ENCODE measurements around the gene VPS26B. TPM values are rescaled to one million over a fixed set of nuclear protein-coding genes. Genes with fewer than 3 reads are reported as not detected.
"Not testable (repeated sequence)": the region's sequence is repeated elsewhere in the genome, so short reads cannot be mapped to it uniquely, and the experiment has no call there.

Gene VPS26B
- total and polyA plus RNA-seq, 2 experiments from 2014 or later = 27.4 to 36.9 TPM

DNA sequence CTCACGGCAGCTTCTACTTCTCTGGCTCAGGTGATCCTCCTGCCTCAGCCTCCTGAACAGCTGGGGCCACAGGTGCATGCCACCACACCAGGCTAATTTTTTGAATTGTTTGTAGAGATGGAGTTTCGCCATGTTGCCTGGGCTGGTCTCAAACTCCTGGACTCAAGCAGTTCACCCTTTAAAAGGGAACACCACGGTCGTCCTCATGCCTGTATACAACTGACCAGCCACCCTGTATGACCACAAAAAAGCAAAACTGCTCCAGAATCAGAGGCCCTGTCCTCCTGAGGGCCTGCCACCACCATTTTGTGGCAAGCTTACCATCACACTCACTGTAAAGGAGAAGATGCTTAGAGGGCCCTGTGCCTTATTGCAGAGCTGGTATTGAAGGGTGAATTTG lies 53.9 kb downstream of the VPS26B start:
- Histone ChIP-seq H3K9me2 (ENCODE audit: insufficient read depth) (no peaks in the 10 kb centered on the region), H3K9ac (no peak overlapping the region), H3K4me3 (no peak overlapping the region), H3K36me3 (ENCODE audit: low read depth) (no peaks in the 10 kb centered on the region), H3F3A (ENCODE audit: insufficient read depth) (no peaks in the 10 kb centered on the region), H3K27me3 (replicated peaks; ENCODE audit: insufficient read depth) (peaks cover 67% of the 10 kb centered on the region), H3K4me2 (ENCODE audit: unreplicated experiment) (no peak overlapping the region), H4K20me1 (ENCODE audit: insufficient read depth) (no peaks in the 10 kb centered on the region), H3K27ac (no peak overlapping the region), H3K9me3 (ENCODE audit: low read depth) (no peaks in the 10 kb centered on the region), H2AFZ (no peak overlapping the region), H3K79me2 (ENCODE audit: insufficient read depth) (no peaks in the 10 kb centered on the region), H3K4me1 (ENCODE audit: insufficient read depth) (no peaks in the 10 kb centered on the region)
- no peak for TF ChIP-seq EZH2phosphoT487 (IDR thresholded peaks at IDR 0.05; ENCODE audit: insufficient read depth, low read depth)
- TF ChIP-seq EZH2 (IDR thresholded peaks at IDR 0.05; ENCODE audit: insufficient read depth, poor library complexity, severe bottlenecking) = no peak
- DNase-seq = no peak
- WGBS, 2 experiments (ENCODE audit: low coverage in 1 of 2, low lambda C conversion rate in 2 of 2, missing lambda C conversion rate in 2 of 2) = 74 to 87% methylated on average over 4 of the region's 4 CpGs
- in situ Hi-C loops (cut with MboI) = no loop called here

DNA sequence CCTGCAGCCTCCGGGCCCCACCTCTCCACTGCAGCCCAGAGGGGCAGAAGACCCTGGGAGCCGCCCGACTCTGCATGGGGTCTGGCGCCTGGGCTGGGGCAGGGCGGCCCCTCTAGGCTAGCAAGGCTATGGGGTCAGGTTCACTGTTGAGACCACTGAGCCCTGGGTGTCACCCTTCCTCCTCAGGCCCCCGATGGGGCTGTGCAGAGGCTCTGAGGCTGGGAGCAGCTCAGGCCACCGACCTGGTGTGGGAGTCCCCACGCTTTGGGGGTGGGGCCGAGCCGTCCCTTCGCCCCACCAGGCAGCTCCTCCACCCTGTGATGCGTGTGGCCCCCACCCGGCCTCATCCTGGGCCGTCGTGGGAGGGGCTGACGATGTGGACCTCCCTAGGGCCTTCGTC lies 57.2 kb downstream of the VPS26B start:
- H2AFZ ChIP-seq; DNase-seq; H3K36me3 ChIP-seq (ENCODE audit: low read depth); H4K20me1 ChIP-seq (ENCODE audit: insufficient read depth); H3K4me2 ChIP-seq (ENCODE audit: unreplicated experiment); H3F3A ChIP-seq (ENCODE audit: insufficient read depth); H3K4me3 ChIP-seq; in situ Hi-C loops (cut with MboI); H3K4me1 ChIP-seq (ENCODE audit: insufficient read depth); H3K9me2 ChIP-seq (ENCODE audit: insufficient read depth); H3K27ac ChIP-seq; H3K9ac ChIP-seq; H3K9me3 ChIP-seq (ENCODE audit: low read depth); H3K79me2 ChIP-seq (ENCODE audit: insufficient read depth): not testable (repeated sequence)
- 59 to 100% methylated on average over 1 to 16 of the region's 17 CpGs for WGBS, 2 experiments (ENCODE audit: low coverage in 1 of 2, low lambda C conversion rate in 2 of 2, missing lambda C conversion rate in 2 of 2)
- peaks cover 34% of the 10 kb centered on the region for H3K27me3 ChIP-seq (replicated peaks; ENCODE audit: insufficient read depth)

DNA sequence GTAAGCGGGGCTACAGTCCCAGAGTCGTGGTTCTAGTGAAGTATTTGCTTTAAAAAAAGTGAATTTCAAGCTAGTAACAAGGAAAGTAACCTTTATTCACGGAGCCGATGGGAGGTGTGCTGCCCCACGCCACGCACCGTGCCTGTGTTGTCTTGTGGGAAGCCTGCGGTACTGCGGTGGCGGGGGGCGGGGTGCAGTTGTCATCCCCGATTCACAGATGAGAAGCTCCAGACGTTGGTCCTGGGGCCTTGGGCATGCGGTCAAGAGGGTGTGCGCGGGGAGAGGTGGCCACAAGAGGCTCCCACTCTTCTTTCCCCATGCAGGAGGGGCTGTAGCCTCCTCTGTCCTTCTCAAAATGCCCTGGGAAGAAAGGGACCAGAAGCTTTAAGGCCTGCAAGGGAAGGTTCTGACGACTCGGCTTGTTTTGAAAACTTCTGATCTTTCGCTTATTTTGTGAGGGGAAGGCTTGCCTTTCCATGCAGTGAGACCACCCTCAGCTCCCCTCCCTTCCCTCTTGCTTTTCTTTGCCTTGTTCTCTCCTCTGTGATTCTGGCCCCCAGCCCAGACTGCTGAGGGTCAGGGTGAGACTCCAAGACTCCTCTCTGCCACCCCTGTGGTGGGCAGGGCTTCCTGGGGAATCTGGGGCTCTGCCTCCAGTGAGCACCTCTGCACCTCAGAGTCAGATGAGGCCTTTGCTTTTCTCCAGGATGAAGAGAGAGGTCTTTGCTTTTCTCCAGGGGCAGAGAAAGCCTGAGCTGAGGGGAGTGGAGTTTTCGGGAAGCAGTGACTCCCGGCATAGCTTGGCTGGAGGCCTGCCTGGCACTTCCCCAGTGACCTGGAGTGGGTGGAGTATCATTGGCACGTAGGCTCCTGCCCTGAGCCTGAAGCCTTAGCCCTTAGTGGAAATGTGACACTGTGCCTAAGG lies 57.9 kb downstream of the VPS26B start:
- TF ChIP-seq EZH2 (IDR thresholded peaks at IDR 0.05; ENCODE audit: insufficient read depth, poor library complexity, severe bottlenecking) (no peak), EZH2phosphoT487 (IDR thresholded peaks at IDR 0.05; ENCODE audit: insufficient read depth, low read depth) (no peak)
- H3K4me2 ChIP-seq (ENCODE audit: unreplicated experiment) = no peak overlapping the region
- no peak overlapping the region for H3K9ac ChIP-seq
- no peaks in the 10 kb centered on the region for H4K20me1 ChIP-seq (ENCODE audit: insufficient read depth)
- H2AFZ ChIP-seq = no peak overlapping the region
- no peaks in the 10 kb centered on the region for H3K4me1 ChIP-seq (ENCODE audit: insufficient read depth)
- peaks cover 28% of the 10 kb centered on the region for H3K27me3 ChIP-seq (replicated peaks; ENCODE audit: insufficient read depth)
- H3K9me2 ChIP-seq (ENCODE audit: insufficient read depth) = no peaks in the 10 kb centered on the region
- DNase-seq = no peak
- 66 to 67% methylated on average over 19 to 22 of the region's 22 CpGs for WGBS, 2 experiments (ENCODE audit: low coverage in 1 of 2, low lambda C conversion rate in 2 of 2, missing lambda C conversion rate in 2 of 2)
- H3F3A ChIP-seq (ENCODE audit: insufficient read depth) = no peaks in the 10 kb centered on the region
- H3K36me3 ChIP-seq (ENCODE audit: low read depth) = no peaks in the 10 kb centered on the region
- H3K79me2 ChIP-seq (ENCODE audit: insufficient read depth) = no peaks in the 10 kb centered on the region
- in situ Hi-C loops (cut with MboI) = no loop called here
- H3K9me3 ChIP-seq (ENCODE audit: low read depth) = no peaks in the 10 kb centered on the region
- H3K4me3 ChIP-seq = no peak overlapping the region
- no peak overlapping the region for H3K27ac ChIP-seq

DNA sequence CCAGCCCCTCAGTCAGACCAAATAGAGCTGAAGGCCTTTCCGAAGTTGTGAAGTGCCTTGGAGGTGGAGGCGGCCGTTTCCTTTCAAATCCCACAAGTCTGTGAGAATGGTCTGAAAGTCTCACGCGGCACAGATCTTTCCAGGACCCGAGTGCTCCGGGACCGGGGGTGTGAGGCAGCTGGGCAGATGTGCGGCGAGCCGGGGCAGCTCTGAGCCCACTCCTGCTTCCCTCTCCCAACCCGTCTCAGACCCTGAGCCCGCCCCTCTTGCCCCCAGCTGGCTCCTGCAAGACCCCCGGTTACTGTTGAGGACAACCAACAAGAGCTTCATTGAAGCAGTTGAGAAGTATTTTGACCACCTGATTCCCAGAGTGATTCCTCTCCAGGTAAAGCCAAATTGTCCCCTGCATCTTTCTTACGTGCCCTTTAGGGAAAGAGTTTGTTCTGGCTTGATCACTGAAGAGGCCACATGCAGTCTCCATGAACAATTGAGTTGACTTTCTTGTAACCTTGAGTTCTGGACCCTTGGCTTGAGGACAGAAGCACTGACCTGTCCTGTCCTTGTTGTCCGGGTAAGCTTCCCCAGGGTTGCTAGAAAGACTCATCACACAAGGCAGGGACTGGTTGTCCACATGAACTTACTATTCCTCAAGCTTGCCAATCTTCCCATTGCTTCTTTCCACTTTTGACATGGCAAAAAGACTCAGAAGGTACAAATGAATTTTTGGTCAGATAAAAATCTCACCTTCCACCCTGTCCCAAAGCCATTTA lies 59.2 kb downstream of the VPS26B start:
- TF ChIP-seq EZH2phosphoT487 (IDR thresholded peaks at IDR 0.05; ENCODE audit: insufficient read depth, low read depth) (no peak), EZH2 (IDR thresholded peaks at IDR 0.05; ENCODE audit: insufficient read depth, poor library complexity, severe bottlenecking) (no peak)
- no peaks in the 10 kb centered on the region for H3K4me1 ChIP-seq (ENCODE audit: insufficient read depth)

DNA sequence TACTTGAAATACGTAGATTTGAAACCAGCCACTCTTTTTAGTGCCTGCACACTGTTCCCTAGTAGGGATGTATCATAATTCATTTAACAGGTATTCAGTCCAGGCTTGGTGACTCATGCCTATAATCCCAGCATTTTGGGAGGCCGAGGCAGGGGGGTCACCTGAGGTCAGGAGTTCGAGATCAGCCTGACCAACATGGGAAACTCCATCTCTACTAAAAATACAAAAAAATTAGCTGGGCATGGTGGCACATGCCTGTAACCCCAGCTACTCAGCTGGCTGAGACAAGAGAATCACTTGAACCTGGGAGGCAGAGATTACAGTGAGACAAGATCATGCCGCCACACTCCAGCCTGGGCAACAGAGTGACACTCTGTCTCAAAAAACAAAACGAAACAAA lies 59.9 kb downstream of the VPS26B start:
- H4K20me1 ChIP-seq (ENCODE audit: insufficient read depth); H3K4me2 ChIP-seq (ENCODE audit: unreplicated experiment); H3K79me2 ChIP-seq (ENCODE audit: insufficient read depth); H3K9me3 ChIP-seq (ENCODE audit: low read depth); H3K4me3 ChIP-seq; H3K9me2 ChIP-seq (ENCODE audit: insufficient read depth); DNase-seq; H3F3A ChIP-seq (ENCODE audit: insufficient read depth); H3K27ac ChIP-seq; H3K4me1 ChIP-seq (ENCODE audit: insufficient read depth); H3K36me3 ChIP-seq (ENCODE audit: low read depth); H3K9ac ChIP-seq; H2AFZ ChIP-seq; in situ Hi-C loops (cut with MboI): not testable (repeated sequence)
- 67 to 76% methylated on average over 5 of the region's 5 CpGs for WGBS, 2 experiments (ENCODE audit: low coverage in 1 of 2, low lambda C conversion rate in 2 of 2, missing lambda C conversion rate in 2 of 2)
- H3K27me3 ChIP-seq (replicated peaks; ENCODE audit: insufficient read depth) = peaks cover 10% of the 10 kb centered on the region; the same call in 1 of the 2 replicates

More for the DNA sequence above, 59.2 kb downstream of the VPS26B start:
- no peak overlapping the region for H3K9ac ChIP-seq
- H3F3A ChIP-seq (ENCODE audit: insufficient read depth) = no peaks in the 10 kb centered on the region
- H4K20me1 ChIP-seq (ENCODE audit: insufficient read depth) = no peaks in the 10 kb centered on the region
- no peak for DNase-seq
- H3K27me3 ChIP-seq (replicated peaks; ENCODE audit: insufficient read depth) = peaks cover 15% of the 10 kb centered on the region
- no peaks in the 10 kb centered on the region for H3K36me3 ChIP-seq (ENCODE audit: low read depth)
- H3K4me3 ChIP-seq = no peak overlapping the region
- no peaks in the 10 kb centered on the region for H3K9me2 ChIP-seq (ENCODE audit: insufficient read depth)
- H3K27ac ChIP-seq = no peak overlapping the region
- 62 to 65% methylated on average over 16 of the region's 16 CpGs for WGBS, 2 experiments (ENCODE audit: low coverage in 1 of 2, low lambda C conversion rate in 2 of 2, missing lambda C conversion rate in 2 of 2)
- in situ Hi-C loops (cut with MboI) = no loop called here
- H3K4me2 ChIP-seq (ENCODE audit: unreplicated experiment) = no peak overlapping the region
- no peaks in the 10 kb centered on the region for H3K9me3 ChIP-seq (ENCODE audit: low read depth)
- no peaks in the 10 kb centered on the region for H3K79me2 ChIP-seq (ENCODE audit: insufficient read depth)
- H2AFZ ChIP-seq = no peak overlapping the region
